NT2/D1 (cell line): ENCODE measurements around the gene LRRC45.
"Not testable (repeated sequence)": the region's sequence is repeated elsewhere in the genome, so short reads cannot be mapped to it uniquely, and the experiment has no call there.

Experiments used
- DNase-seq: peaks from one replicate; pipeline ENCODE4 v3.0.0-alpha.2; 2011; ENCODE audit warnings: low read depth, low spot score
- H3K27me3 ChIP-seq: 2 replicates; pipeline ENCODE4 v1.6.0; 2011; ENCODE audit warnings: mild to moderate bottlenecking; ENCODE audit not compliant: insufficient read length, insufficient read depth
- H3K36me3 ChIP-seq: 2 replicates; pipeline ENCODE4 v1.6.1; 2011; ENCODE audit warnings: mild to moderate bottlenecking, low read length, mixed read lengths; ENCODE audit not compliant: insufficient read depth, insufficient read length
- H3K4me1 ChIP-seq: 2 replicates; pipeline ENCODE4 v1.5.1; 2011; ENCODE audit not compliant: insufficient read depth, insufficient read length
- H3K4me3 ChIP-seq: 2 replicates; pipeline ENCODE4 v1.5.1; 2011; ENCODE audit warnings: low read depth; ENCODE audit not compliant: insufficient read length
- H3K9ac ChIP-seq: 2 replicates; pipeline ENCODE4 v1.6.0; 2011; ENCODE audit warnings: low read depth; ENCODE audit not compliant: insufficient read length
- H3K9me3 ChIP-seq: 2 replicates; pipeline ENCODE4 v1.5.1; 2011; ENCODE audit warnings: mild to moderate bottlenecking, low read length; ENCODE audit not compliant: insufficient read depth
- SUZ12 ChIP-seq: IDR thresholded peaks from 2 replicates; pipeline ENCODE4 v1.6.1; 2011; ENCODE audit not compliant: insufficient read length, insufficient read depth; ENCODE audit errors: extremely low read depth
- YY1 ChIP-seq: IDR thresholded peaks from 2 replicates; pipeline ENCODE4 v1.6.1; 2011; ENCODE audit not compliant: insufficient read length, insufficient read depth
- ZNF274 ChIP-seq: IDR thresholded peaks from 2 replicates; pipeline ENCODE4 v1.6.1; 2011; ENCODE audit warnings: mild to moderate bottlenecking, low read depth, low read length

LRRC45 gene

DNA sequence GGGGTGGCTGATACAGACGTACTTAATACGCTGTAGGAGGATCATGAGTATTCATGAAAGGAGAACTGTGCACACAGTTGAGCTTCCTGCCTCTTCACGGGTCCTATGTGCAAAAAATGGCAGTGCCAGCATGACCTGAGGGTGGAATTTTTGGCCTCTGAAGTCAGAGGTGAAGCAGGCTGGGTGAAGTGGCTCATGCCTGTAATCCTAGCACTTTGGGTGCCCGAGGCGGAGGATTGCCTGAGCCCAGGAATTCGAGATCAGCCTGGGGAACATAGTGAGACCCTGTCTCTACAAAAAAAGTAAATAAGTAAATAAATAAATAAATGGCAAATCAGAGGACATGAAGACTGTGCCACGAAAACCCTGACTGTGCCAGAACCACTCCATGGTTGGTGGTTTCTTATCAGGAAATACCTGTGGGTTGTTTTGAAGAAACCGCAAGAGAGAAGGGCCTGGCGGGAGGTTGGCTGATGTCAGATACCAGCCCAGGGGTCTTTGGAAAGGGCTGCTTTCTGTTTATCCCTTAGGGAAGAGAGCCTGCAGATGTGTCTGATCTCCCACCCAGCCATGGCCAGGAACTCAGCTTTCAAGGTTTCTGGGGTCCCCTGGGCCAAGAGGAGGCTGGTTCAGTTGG, 42.3 kb upstream of the LRRC45 start:
- Histone ChIP-seq H3K27me3 (peaks cover 13% of the 10 kb centered on the region), H3K4me1 (peaks cover 18% of the 10 kb centered on the region), H3K36me3 (peaks cover 46% of the 10 kb centered on the region), H3K9ac (no peak overlapping the region), H3K9me3 (no peaks in the 10 kb centered on the region), H3K4me3 (no peak overlapping the region)
- no peak for DNase-seq
- TF ChIP-seq YY1 (no peak), ZNF274 (no peak), SUZ12 (no peak)

DNA sequence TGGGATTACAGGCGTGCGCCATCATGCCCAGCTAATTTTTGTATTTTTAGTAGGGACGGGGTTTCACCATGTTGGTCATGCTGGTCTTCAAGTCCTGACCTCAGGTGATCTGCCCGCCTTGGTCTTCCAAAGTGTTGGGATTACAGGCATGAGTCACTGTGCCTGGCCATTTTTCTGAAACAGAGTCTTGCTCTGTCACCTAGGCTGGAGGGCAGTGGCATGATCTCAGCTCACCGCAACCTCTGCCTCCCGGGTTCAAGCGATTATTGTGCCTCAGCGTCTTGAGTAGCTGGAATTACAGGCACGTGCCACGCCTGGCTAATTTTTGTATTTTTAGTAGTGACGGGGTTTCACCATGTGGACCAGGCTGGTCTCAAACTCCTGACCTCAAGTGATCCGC, 41.6 kb upstream of the LRRC45 start:
- peaks cover 52% of the 10 kb centered on the region for H3K36me3 ChIP-seq
- not testable (repeated sequence) for H3K9me3 ChIP-seq, H3K9ac ChIP-seq, DNase-seq, H3K4me3 ChIP-seq, H3K27me3 ChIP-seq
- H3K4me1 ChIP-seq: peaks cover 16% of the 10 kb centered on the region

DNA sequence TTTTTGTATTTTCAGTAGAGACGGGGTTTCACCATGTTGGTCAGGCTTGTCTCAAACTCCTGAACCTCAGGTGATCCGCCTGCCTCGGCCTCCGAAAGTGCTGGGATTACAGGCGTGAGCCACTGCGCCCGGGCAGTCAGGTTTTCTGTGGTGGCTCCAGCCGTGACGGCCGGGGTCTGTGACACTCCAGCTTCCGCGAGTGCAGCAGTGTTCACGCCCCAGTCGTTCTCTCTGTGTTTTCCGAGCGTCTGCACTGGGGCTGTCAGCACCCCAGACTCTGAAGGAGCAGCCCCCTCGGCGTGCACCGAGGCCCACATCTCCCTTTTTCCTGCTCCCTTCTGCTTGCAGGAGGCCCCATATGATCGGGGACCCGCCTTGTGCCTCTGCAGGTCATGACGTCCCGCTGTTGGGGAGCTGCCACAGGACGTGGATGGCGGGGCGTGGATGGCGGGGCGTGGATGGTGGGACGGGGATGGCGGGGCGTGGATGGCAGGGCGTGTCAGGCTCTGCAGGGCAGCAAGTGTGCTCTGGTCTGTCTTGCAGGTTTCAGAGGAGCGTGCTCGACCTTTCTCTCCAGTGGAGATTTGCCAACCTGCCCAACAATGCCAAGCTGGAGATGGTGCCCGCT, 40.0 kb upstream of the LRRC45 start:
- TF ChIP-seq SUZ12 (no peak), YY1 (no peak), ZNF274 (no peak)
- Histone ChIP-seq H3K4me3 (no peak overlapping the region), H3K9ac (no peak overlapping the region), H3K36me3 (peaks cover 63% of the 10 kb centered on the region), H3K4me1 (peaks cover 14% of the 10 kb centered on the region), H3K27me3 (no peaks in the 10 kb centered on the region), H3K9me3 (no peaks in the 10 kb centered on the region)
- no peak for DNase-seq

DNA sequence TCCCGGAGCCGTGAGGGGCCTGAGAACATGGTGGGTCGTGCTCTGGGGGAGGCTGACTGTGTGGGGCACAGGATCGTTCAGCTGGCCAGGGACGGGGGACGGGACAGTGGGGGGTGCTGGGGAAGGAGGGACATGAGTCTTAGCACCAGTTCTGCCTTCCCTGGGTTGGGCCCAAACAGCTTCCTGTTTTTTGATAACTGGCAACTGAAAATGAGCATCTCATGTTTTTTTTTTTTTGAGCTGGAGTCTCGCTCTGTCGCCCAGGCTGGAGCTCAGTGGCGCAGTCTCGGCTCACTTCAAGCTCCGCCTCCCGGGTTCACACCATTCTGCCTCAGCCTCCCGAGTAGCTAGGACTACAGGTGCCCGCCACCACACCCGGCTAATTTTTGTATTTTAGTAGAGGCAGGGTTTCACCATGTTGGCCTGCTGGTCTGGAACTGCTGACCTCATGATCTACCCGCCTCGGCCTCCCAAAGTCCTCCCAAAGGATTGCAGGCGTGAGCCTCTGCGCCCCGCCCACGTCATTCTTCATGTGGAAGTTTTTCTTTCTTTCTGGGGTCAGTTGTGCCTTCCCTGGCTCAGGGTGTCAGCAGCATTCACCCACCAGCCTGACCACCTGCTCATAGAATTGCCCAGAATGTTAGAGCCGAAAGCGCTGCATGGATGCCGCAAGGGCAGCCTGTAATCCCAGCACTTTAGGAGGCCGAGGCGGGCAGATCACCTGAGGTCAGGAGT, 39.3 kb upstream of the LRRC45 start:
- TF ChIP-seq YY1 (no peak), SUZ12 (no peak), ZNF274 (no peak)
- H3K9ac ChIP-seq: no peak overlapping the region
- DNase-seq: no peak
- no peaks in the 10 kb centered on the region for H3K27me3 ChIP-seq
- H3K9me3 ChIP-seq: no peaks in the 10 kb centered on the region
- peaks cover 64% of the 10 kb centered on the region for H3K36me3 ChIP-seq
- H3K4me1 ChIP-seq: peaks cover 9% of the 10 kb centered on the region
- no peak overlapping the region for H3K4me3 ChIP-seq

DNA sequence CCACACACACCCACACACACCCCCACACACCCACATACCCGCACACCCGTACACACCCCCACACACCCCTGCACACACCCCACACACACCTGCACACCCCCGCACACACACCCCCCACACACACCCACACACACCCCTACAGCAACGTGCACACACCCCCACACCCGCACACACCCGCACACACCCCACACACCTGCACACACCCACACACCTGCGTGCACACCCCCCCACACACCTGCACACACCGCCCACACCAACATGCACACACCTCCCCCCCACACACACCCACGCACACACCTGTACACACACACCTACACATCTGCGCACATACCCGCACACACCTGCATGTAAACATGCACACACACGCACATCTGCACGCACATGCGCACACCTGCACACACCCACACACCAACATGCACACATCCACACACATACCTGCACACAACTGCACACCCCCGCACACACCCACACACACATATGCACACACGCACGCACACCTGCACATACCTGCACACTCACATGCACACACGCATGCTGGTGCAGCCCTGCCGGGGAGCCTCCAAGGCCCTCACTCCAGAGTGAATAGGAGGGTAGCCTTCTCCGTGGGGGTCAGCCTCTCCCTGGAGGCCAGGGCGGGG, 38.2 kb upstream of the LRRC45 start:
- Histone ChIP-seq H3K9ac (no peak overlapping the region), H3K4me3 (no peak overlapping the region), H3K36me3 (peaks cover 59% of the 10 kb centered on the region), H3K9me3 (no peaks in the 10 kb centered on the region), H3K4me1 (peaks cover 12% of the 10 kb centered on the region), H3K27me3 (no peaks in the 10 kb centered on the region)
- no peak for DNase-seq
- TF ChIP-seq SUZ12 (no peak), YY1 (no peak), ZNF274 (no peak)

DNA sequence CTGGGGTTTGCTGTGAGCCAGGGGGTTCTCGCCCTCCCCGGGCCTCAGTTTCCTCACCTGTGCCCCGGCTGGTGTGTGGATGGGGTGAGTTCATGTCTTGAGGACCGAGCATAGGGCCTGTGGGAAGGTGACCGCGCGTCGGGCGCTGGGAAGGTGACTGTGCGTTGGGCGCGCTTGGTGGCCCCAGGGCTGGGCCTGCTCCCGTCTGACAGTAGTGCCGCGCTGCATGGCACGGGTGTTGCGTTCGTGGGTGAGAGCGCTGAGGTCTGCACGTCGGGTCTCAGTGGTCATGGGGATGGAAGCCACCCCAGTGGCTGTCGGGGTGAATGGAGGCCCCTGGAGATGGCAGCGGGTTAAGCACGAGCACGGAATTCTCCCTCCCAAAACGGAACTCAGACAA, 36.5 kb upstream of the LRRC45 start:
- H3K4me1 ChIP-seq: peaks cover 21% of the 10 kb centered on the region
- H3K4me3 ChIP-seq: no peak overlapping the region
- no peak overlapping the region for H3K9ac ChIP-seq
- H3K9me3 ChIP-seq: no peaks in the 10 kb centered on the region; the same call in 1 of the 2 replicates
- TF ChIP-seq ZNF274 (no peak), SUZ12 (no peak), YY1 (no peak)
- DNase-seq: no peak
- H3K27me3 ChIP-seq: no peaks in the 10 kb centered on the region
- peaks cover 63% of the 10 kb centered on the region for H3K36me3 ChIP-seq
